Measurements from ENCODE around the gene PASK.

Gene PASK

GRCh38 chr2:241064802-241065354 is 84.4 kb downstream of the PASK start:
- H3K36me3 ChIP-seq (ENCODE audit: control insufficient read depth in 1 of 2, insufficient read depth in 2 of 2, low read length in 2 of 2): no peaks in the 10 kb centered on the region
- no peaks in the 10 kb centered on the region for H3K4me1 ChIP-seq (ENCODE audit: control insufficient read depth in 1 of 2, insufficient read depth in 2 of 2, low read length in 2 of 2)
- H3K9me3 ChIP-seq (ENCODE audit: control insufficient read depth in 1 of 2, low read length in 2 of 2): no peaks in the 10 kb centered on the region
- no peaks in the 10 kb centered on the region for H3K27me3 ChIP-seq (ENCODE audit: low read depth, low read length)
- no peak overlapping the region for H3K4me3 ChIP-seq (ENCODE audit: low read depth in 1 of 2, low read length in 2 of 2)
- no peak overlapping the region for H3K27ac ChIP-seq (ENCODE audit: low read length)

GRCh38 chr2:241064008-241064801 is 85.1 kb downstream of the PASK start:
- Histone ChIP-seq H3K4me1 (ENCODE audit: control insufficient read depth in 1 of 2, insufficient read depth in 2 of 2, low read length in 2 of 2) (no peaks in the 10 kb centered on the region), H3K4me3 (ENCODE audit: low read depth in 1 of 2, low read length in 2 of 2) (no peak overlapping the region), H3K36me3 (ENCODE audit: control insufficient read depth in 1 of 2, insufficient read depth in 2 of 2, low read length in 2 of 2) (no peaks in the 10 kb centered on the region), H3K9me3 (ENCODE audit: control insufficient read depth in 1 of 2, low read length in 2 of 2) (no peaks in the 10 kb centered on the region), H3K27me3 (ENCODE audit: low read depth, low read length) (no peaks in the 10 kb centered on the region), H3K27ac (ENCODE audit: low read length) (no peak overlapping the region)

- no peak overlapping the region for H3K4me3 ChIP-seq (ENCODE audit: low read depth in 1 of 2, low read length in 2 of 2)
- H3K36me3 ChIP-seq (ENCODE audit: control insufficient read depth in 1 of 2, insufficient read depth in 2 of 2, low read length in 2 of 2): no peaks in the 10 kb centered on the region
- H3K9me3 ChIP-seq (ENCODE audit: control insufficient read depth in 1 of 2, low read length in 2 of 2): no peaks in the 10 kb centered on the region
- H3K27me3 ChIP-seq (ENCODE audit: low read depth, low read length): no peaks in the 10 kb centered on the region
- no peaks in the 10 kb centered on the region for H3K4me1 ChIP-seq (ENCODE audit: control insufficient read depth in 1 of 2, insufficient read depth in 2 of 2, low read length in 2 of 2)
- H3K27ac ChIP-seq (ENCODE audit: low read length): no peak overlapping the region
These were observed 85.7 kb downstream of the PASK start for GRCh38 chr2:241063587-241063986.

- Histone ChIP-seq H3K9me3 (ENCODE audit: control insufficient read depth in 1 of 2, low read length in 2 of 2) (no peaks in the 10 kb centered on the region), H3K27me3 (ENCODE audit: low read depth, low read length) (no peaks in the 10 kb centered on the region), H3K4me3 (ENCODE audit: low read depth in 1 of 2, low read length in 2 of 2) (no peak overlapping the region), H3K36me3 (ENCODE audit: control insufficient read depth in 1 of 2, insufficient read depth in 2 of 2, low read length in 2 of 2) (no peaks in the 10 kb centered on the region), H3K4me1 (ENCODE audit: control insufficient read depth in 1 of 2, insufficient read depth in 2 of 2, low read length in 2 of 2) (no peaks in the 10 kb centered on the region), H3K27ac (ENCODE audit: low read length) (no peak overlapping the region)
These were observed 86.2 kb downstream of the PASK start for GRCh38 chr2:241063093-241063551.

- Histone ChIP-seq H3K27me3 (ENCODE audit: low read depth, low read length) (no peaks in the 10 kb centered on the region), H3K27ac (ENCODE audit: low read length) (no peak overlapping the region), H3K36me3 (ENCODE audit: control insufficient read depth in 1 of 2, insufficient read depth in 2 of 2, low read length in 2 of 2) (no peaks in the 10 kb centered on the region), H3K9me3 (ENCODE audit: control insufficient read depth in 1 of 2, low read length in 2 of 2) (no peaks in the 10 kb centered on the region), H3K4me3 (ENCODE audit: low read depth in 1 of 2, low read length in 2 of 2) (no peak overlapping the region), H3K4me1 (ENCODE audit: control insufficient read depth in 1 of 2, insufficient read depth in 2 of 2, low read length in 2 of 2) (no peaks in the 10 kb centered on the region)
These were observed 86.7 kb downstream of the PASK start for GRCh38 chr2:241062389-241063092.

- Histone ChIP-seq H3K4me1 (ENCODE audit: control insufficient read depth in 1 of 2, insufficient read depth in 2 of 2, low read length in 2 of 2) (no peaks in the 10 kb centered on the region), H3K4me3 (ENCODE audit: low read depth in 1 of 2, low read length in 2 of 2) (no peak overlapping the region), H3K27ac (ENCODE audit: low read length) (no peak overlapping the region), H3K27me3 (ENCODE audit: low read depth, low read length) (no peaks in the 10 kb centered on the region), H3K9me3 (ENCODE audit: control insufficient read depth in 1 of 2, low read length in 2 of 2) (no peaks in the 10 kb centered on the region), H3K36me3 (ENCODE audit: control insufficient read depth in 1 of 2, insufficient read depth in 2 of 2, low read length in 2 of 2) (no peaks in the 10 kb centered on the region)
These were observed 88.0 kb downstream of the PASK start for GRCh38 chr2:241061275-241061674.

Data from muscle layer of duodenum (tissue), 2 donors.